WTC11 (cell line): ENCODE results near the gene TRIM41. TPM values are rescaled to one million over a fixed set of nuclear protein-coding genes. Genes with fewer than 3 reads are reported as not detected.

Source experiments
- ATAC-seq: fragments of 200-7000 bp; cut with Tn5 transposase; 2 replicates; pipeline ENCODE4 v1.10.0; 2021; ENCODE audit warnings: mild to moderate bottlenecking, moderate library complexity
- CTCF ChIA-PET: fragments of 300-600 bp; sonication (Branson Sonifier 250); formaldehyde crosslinking; loops from one replicate; lab custom pipeline; 2021; ENCODE audit warnings: antibody characterized with exemption; lab: Charles Lee
- POLR2A ChIA-PET: fragments of 350-600 bp; sonication (Branson Sonifier 250); formaldehyde crosslinking; loops from one replicate; lab custom pipeline; 2021; ENCODE audit warnings: antibody characterized with exemption; lab: Charles Lee
- DNase-seq: peaks from one replicate; pipeline ENCODE4 v3.0.0; 2021; ENCODE audit warnings: low spot score
- H3K27ac Mint-ChIP-seq: 2 replicates; pipeline ENCODE4 v1.8.0; 2021; ENCODE audit warnings: mixed read lengths
- H3K27me3 Mint-ChIP-seq: 2 replicates; pipeline ENCODE4 v1.8.0; 2021; ENCODE audit warnings: low read depth, mild to moderate bottlenecking, moderate library complexity, mixed read lengths
- H3K36me3 Mint-ChIP-seq: 2 replicates; pipeline ENCODE4 v1.8.0; 2021; ENCODE audit warnings: mixed read lengths
- H3K4me1 Mint-ChIP-seq: 2 replicates; pipeline ENCODE4 v1.8.0; 2022; ENCODE audit warnings: mixed read lengths
- H3K4me3 Mint-ChIP-seq: 2 replicates; pipeline ENCODE4 v1.8.0; 2021; ENCODE audit warnings: mild to moderate bottlenecking, moderate library complexity, mixed read lengths
- H3K9me3 Mint-ChIP-seq: 2 replicates; pipeline ENCODE4 v1.8.0; 2021; ENCODE audit warnings: mixed read lengths
- CBFB ChIP-seq: sonication (generic); formaldehyde crosslinking; IDR thresholded peaks from 2 replicates; pipeline ENCODE4 v1.8.1; 2022; ENCODE audit warnings: mild to moderate bottlenecking, low read depth, missing genetic modification reagents
- E2F1 ChIP-seq: sonication (generic); formaldehyde crosslinking; IDR thresholded peaks from 2 replicates; pipeline ENCODE4 v1.8.0; 2022; ENCODE audit warnings: mild to moderate bottlenecking, missing genetic modification reagents
- FOXK1 ChIP-seq: sonication (generic); formaldehyde crosslinking; IDR thresholded peaks from 2 replicates; pipeline ENCODE4 v1.8.0; 2022; ENCODE audit warnings: mild to moderate bottlenecking, moderate library complexity, missing genetic modification reagents
- FOXP1 ChIP-seq: sonication (generic); formaldehyde crosslinking; IDR thresholded peaks from 2 replicates; pipeline ENCODE4 v1.8.0; 2022; ENCODE audit warnings: missing genetic modification reagents, mild to moderate bottlenecking, moderate library complexity, borderline replicate concordance
- GTF2I ChIP-seq: fragments of 250-450 bp; sonication (Bioruptor Pico); conservative IDR thresholded peaks from 2 replicates; pipeline ENCODE4 v1.4.0; 2021; ENCODE audit warnings: mild to moderate bottlenecking
- IRF1 ChIP-seq: sonication (generic); formaldehyde crosslinking; IDR thresholded peaks from 2 replicates; pipeline ENCODE4 v1.8.0; 2023; ENCODE audit warnings: missing genetic modification reagents
- IRF2 ChIP-seq: sonication (generic); formaldehyde crosslinking; IDR thresholded peaks from 2 replicates; pipeline ENCODE4 v1.8.0; 2022; ENCODE audit warnings: low read depth, missing genetic modification reagents, borderline replicate concordance
- NR2C2 ChIP-seq: sonication (generic); formaldehyde crosslinking; IDR thresholded peaks from 2 replicates; pipeline ENCODE4 v1.8.0; 2022; ENCODE audit warnings: mild to moderate bottlenecking, missing genetic modification reagents
- PRDM15 ChIP-seq: sonication (generic); formaldehyde crosslinking; IDR thresholded peaks from 2 replicates; pipeline ENCODE4 v1.8.0; 2022; ENCODE audit warnings: missing genetic modification reagents
- SOX15 ChIP-seq: fragments of 250-450 bp; sonication (Bioruptor Pico); IDR thresholded peaks from 2 replicates; pipeline ENCODE4 v1.9.0; 2021; ENCODE audit warnings: mild to moderate bottlenecking
- TP53 ChIP-seq: sonication (generic); formaldehyde crosslinking; IDR thresholded peaks from 2 replicates; pipeline ENCODE4 v1.8.1; 2023; ENCODE audit warnings: mild to moderate bottlenecking, missing genetic modification reagents
- ZMAT4 ChIP-seq: fragments of 250-450 bp; sonication (Bioruptor Pico); IDR thresholded peaks from 2 replicates; pipeline ENCODE4 v1.9.0; 2021; ENCODE audit warnings: mild to moderate bottlenecking
- total RNA-seq: library from RNA; stranded (reverse); gene quantifications from 3 replicates; pipeline ENCODE4 v1.2.3, GENCODE V29; 2021
- TF ChIP-seq, protein P1 (sequence below): sonication (generic); formaldehyde crosslinking; IDR thresholded peaks from 2 replicates; pipeline ENCODE4 v1.8.0; 2023; ENCODE audit warnings: mild to moderate bottlenecking, missing genetic modification reagents
- TF ChIP-seq, protein P2 (sequence below): sonication (generic); formaldehyde crosslinking; IDR thresholded peaks from 2 replicates; pipeline ENCODE4 v1.8.1; 2023; ENCODE audit warnings: mild to moderate bottlenecking, moderate library complexity, missing genetic modification reagents
- TF ChIP-seq, protein P3 (sequence below): fragments of 250-450 bp; sonication (Bioruptor Pico); IDR thresholded peaks from 2 replicates; pipeline ENCODE4 v1.9.0; 2021; ENCODE audit warnings: moderate library complexity, mild to moderate bottlenecking, inconsistent platforms, borderline replicate concordance
- TF ChIP-seq, protein P4 (sequence below): fragments of 250-450 bp; sonication (Bioruptor Pico); IDR thresholded peaks from 2 replicates; pipeline ENCODE4 v2.1.2; 2022; ENCODE audit warnings: mild to moderate bottlenecking, moderate library complexity

TRIM41 gene
- total RNA-seq, 1 experiment from 2014 or later, result 33.5 TPM

- TF ChIP-seq, protein P1, sequence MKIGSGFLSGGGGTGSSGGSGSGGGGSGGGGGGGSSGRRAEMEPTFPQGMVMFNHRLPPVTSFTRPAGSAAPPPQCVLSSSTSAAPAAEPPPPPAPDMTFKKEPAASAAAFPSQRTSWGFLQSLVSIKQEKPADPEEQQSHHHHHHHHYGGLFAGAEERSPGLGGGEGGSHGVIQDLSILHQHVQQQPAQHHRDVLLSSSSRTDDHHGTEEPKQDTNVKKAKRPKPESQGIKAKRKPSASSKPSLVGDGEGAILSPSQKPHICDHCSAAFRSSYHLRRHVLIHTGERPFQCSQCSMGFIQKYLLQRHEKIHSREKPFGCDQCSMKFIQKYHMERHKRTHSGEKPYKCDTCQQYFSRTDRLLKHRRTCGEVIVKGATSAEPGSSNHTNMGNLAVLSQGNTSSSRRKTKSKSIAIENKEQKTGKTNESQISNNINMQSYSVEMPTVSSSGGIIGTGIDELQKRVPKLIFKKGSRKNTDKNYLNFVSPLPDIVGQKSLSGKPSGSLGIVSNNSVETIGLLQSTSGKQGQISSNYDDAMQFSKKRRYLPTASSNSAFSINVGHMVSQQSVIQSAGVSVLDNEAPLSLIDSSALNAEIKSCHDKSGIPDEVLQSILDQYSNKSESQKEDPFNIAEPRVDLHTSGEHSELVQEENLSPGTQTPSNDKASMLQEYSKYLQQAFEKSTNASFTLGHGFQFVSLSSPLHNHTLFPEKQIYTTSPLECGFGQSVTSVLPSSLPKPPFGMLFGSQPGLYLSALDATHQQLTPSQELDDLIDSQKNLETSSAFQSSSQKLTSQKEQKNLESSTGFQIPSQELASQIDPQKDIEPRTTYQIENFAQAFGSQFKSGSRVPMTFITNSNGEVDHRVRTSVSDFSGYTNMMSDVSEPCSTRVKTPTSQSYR (CRISPR knock-in tag), result no peak
- TF ChIP-seq IRF1 (no peak), FOXK1 (CRISPR knock-in tag) (no peak), PRDM15 (CRISPR knock-in tag) (no peak)
Measured at GRCh38 chr5:181211208-181211607, 11.9 kb upstream of the TRIM41 start (continued).

GRCh38 chr5:181212080-181212479 is 11.0 kb upstream of the TRIM41 start:
- Mint-ChIP-seq H3K4me3 (no peak overlapping the region), H3K9me3 (no peaks in the 10 kb centered on the region), H3K27me3 (peaks cover 19% of the 10 kb centered on the region), H3K4me1 (peaks cover 16% of the 10 kb centered on the region), H3K27ac (no peak overlapping the region), H3K36me3 (0 out of 2 replicates have a peak, but pooled peaks cover 3% of the 10 kb centered on the region)
- no peak for TF ChIP-seq IRF1
- no peak for TF ChIP-seq IRF2 (CRISPR knock-in tag)
- TF ChIP-seq TP53 (CRISPR knock-in tag), result no peak
- no peak for TF ChIP-seq PRDM15 (CRISPR knock-in tag)
- no peak for TF ChIP-seq SOX15
- no peak for TF ChIP-seq NR2C2 (CRISPR knock-in tag)
- no peak for TF ChIP-seq CBFB (CRISPR knock-in tag)
- TF ChIP-seq E2F1, result no peak
- TF ChIP-seq, protein P2, sequence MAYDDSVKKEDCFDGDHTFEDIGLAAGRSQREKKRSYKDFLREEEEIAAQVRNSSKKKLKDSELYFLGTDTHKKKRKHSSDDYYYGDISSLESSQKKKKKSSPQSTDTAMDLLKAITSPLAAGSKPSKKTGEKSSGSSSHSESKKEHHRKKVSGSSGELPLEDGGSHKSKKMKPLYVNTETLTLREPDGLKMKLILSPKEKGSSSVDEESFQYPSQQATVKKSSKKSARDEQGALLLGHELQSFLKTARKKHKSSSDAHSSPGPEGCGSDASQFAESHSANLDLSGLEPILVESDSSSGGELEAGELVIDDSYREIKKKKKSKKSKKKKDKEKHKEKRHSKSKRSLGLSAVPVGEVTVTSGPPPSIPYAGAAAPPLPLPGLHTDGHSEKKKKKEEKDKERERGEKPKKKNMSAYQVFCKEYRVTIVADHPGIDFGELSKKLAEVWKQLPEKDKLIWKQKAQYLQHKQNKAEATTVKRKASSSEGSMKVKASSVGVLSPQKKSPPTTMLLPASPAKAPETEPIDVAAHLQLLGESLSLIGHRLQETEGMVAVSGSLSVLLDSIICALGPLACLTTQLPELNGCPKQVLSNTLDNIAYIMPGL (CRISPR knock-in tag), result no peak
- no peak for TF ChIP-seq ZMAT4 (CRISPR knock-in tag)
- TF ChIP-seq, protein P3, sequence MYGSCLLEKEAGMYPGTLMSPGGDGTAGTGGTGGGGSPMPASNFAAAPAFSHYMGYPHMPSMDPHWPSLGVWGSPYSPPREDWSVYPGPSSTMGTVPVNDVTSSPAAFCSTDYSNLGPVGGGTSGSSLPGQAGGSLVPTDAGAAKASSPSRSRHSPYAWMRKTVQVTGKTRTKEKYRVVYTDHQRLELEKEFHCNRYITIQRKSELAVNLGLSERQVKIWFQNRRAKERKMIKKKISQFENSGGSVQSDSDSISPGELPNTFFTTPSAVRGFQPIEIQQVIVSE (CRISPR knock-in tag), result no peak
- no peak for TF ChIP-seq FOXP1 (CRISPR knock-in tag)
- TF ChIP-seq, protein P4, sequence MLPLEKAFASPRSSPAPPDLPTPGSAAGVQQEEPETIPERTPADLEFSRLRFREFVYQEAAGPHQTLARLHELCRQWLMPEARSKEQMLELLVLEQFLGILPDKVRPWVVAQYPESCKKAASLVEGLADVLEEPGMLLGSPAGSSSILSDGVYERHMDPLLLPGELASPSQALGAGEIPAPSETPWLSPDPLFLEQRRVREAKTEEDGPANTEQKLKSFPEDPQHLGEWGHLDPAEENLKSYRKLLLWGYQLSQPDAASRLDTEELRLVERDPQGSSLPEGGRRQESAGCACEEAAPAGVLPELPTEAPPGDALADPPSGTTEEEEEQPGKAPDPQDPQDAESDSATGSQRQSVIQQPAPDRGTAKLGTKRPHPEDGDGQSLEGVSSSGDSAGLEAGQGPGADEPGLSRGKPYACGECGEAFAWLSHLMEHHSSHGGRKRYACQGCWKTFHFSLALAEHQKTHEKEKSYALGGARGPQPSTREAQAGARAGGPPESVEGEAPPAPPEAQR (CRISPR knock-in tag), result no peak
- TF ChIP-seq GTF2I (CRISPR knock-in tag), result no peak
- CTCF ChIA-PET, result interaction anchor here (0.6 to 1.1 kb wide), 2 partner anchors 17 to 352 kb away, joined by 3 read pairs; no protein-coding TSS in a partner anchor
- DNase-seq, result no peak
- no peak for ATAC-seq
- POLR2A ChIA-PET, result no interaction called here
